Stimulated activated CD8-positive, alpha-beta memory T cell treated with anti-CD3 and anti-CD28 coated beads, Interleukin-12 subunit alpha, Interleukin-12 subunit beta, amount 100 ng/mL, for 1 hour (primary cell): ENCODE measurements around the gene IL1RAPL1.
"Not testable (repeated sequence)": the region's sequence is repeated elsewhere in the genome, so short reads cannot be mapped to it uniquely, and the experiment has no call there.

ENCODE experiments used
- DNase-seq: peaks from one replicate; pipeline ENCODE4 v3.0.0-alpha.2; 2020; ENCODE audit warnings: low read depth

IL1RAPL1 gene

DNA sequence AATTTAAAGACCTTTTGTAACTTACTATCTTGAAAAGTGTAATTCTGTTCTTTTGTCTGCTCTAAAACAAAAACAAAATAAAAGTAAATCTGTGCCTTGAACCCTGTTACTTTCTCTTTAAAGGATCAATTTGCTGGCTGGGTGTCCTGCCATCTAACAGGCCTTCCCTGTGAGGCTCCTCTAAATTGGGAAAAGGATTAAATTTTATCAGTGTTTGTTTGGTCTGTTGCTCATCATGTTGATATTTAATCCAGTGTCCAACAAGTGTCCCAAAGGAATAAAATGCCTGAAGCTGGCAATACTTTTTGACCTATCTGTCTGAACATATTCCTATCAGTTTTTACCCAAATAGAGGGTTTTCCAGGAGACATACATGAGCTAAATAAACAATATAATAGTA lies 688.7 kb downstream of the IL1RAPL1 start:
- DNase-seq = no peak

DNA sequence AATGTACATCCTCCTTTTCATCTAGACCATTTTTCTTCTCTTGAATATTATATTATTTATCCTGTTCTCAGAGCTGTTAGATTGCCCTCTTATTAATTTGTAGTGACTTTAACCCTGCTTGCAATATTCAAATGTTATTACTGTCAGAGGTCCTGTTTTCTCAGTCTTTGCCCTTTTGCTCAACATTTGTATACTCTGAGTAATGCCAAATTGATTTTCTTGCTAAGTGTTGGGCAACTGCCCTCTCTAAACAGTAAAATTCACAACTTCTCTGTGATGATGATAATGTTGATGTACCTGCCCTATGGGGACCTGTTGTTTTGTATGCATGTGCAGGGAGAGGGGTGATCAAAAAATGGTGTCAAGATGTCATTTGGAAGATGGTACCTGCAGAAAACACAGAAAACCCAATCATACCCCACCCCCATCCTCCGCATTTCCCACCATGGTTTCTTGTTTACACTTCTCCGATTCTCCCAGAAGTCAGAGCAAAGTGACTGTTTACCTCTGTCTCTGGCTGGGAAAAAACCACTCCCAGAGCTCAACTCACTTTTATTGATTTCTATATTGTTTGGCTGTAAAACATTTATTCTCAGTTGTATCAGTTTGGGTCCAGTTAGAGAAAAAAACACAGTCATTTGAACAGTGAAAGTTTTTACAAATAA lies 694.0 kb downstream of the IL1RAPL1 start:
- no peak for DNase-seq

DNA sequence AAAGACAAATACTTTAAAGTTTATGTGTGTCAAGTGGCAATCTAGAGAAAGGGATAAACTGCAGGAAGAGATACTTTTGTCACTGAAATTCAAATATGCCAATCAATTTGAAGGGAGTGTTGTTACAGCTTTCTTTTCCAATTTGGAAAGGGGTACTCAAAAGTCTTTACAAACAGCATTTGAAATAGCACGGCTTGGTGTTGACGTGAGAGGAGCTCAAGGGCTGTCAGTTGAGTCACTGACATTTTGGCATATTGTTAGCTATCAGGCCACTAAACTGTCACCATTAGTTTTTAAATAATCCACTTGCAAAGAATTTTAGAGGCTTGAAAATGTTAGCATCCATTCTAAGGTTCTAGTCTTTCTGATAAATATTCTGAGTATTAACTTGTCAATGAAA lies 698.4 kb downstream of the IL1RAPL1 start:
- no peak for DNase-seq

DNA sequence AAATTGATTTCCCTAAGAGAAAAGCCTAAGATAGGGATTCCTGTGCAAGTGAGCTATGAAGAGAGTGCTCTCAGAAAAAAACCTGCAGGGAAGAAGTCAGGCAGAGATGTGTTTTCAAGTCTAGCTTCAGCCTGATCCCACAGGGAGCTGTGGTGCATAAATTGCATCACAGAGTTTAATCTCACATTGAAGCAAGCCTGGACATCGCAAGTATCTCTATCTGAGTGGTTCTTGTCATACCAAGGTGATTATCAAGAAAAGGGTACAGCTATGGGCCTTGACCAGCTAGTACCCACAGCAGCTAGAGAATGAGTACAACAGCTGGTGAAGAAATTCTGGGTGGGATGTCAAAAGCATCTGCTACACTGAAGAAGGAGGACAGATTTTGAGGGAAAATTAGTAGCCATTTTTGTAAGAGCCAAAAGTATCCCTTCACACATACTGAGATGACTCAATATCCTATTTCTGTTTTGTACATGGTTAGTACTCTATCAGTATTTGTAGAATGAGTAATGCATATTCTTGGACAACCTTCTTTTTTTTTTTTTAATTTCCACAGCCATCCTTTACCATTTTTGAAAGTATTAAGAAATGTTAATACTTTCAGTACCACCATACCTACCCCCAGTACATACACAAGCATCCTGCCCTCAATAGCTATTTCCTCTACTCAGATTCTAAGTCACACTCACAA lies 708.9 kb downstream of the IL1RAPL1 start:
- no peak for DNase-seq

DNA sequence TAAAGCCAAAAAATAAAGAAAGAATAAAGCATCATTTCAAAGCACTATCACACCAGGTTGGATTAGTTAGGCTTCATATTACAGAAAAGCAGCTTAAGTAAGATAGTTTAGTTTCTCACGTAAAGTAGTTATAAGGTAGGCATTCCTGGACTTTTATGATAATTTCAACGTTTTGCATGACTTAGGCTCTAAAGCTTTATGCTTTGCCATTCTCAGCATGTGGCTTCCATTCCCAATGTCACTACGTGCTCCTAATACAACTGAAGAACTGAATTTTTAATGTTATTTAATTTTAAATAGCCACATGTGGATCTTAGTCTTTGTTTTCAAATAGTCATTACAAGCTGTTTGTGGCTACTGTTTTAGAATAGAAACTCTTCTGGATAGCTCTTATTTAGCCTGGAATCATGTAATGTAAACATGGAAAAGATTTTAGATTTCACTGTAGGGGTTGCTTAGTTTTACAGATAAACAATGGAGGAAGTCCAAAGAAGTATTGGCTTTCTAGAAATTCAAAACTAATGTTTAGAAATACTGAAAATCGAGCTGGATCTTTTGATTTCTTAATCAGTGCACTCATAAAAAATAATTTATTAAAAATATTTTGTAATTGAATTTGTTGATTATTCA lies 710.0 kb downstream of the IL1RAPL1 start:
- no peak for DNase-seq

DNA sequence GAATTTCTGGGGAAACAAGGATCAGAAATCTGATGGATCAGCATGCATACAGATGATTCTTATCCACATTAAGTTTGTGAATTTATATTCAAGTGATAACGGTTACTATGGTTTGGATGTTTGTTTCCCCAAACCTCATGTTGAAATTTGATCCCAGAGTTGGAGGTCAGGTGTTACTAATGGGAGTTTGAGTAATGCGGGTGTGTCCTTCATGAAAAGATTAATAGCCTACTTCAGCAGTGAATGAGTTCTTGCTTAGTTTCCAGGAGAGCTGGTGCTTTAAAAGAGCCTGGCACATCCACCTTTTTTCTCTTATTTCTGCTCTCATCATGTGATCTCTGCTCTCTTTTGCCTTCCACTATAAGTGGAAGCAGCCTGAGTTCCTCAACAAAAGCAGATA lies 712.4 kb downstream of the IL1RAPL1 start:
- DNase-seq = no peak

DNA sequence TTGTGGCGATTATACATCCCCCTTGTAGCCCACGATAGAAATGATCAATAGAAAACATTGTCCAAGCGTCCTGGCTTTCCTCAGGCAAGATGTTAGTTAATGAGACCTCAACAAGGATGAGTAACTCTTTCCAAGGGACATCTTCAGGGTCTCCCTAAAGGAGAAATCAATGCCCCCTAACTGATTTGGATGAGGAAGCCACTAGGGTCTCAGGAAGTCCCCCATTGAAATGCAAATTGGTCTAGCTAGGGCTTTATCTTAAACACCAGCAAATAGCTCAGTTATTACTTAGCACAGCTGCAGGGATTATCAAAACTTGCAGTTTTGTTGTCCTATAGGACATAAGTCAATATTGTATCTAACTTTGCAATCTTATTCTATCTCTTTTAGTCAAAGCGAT lies 721.5 kb downstream of the IL1RAPL1 start:
- DNase-seq = no peak

DNA sequence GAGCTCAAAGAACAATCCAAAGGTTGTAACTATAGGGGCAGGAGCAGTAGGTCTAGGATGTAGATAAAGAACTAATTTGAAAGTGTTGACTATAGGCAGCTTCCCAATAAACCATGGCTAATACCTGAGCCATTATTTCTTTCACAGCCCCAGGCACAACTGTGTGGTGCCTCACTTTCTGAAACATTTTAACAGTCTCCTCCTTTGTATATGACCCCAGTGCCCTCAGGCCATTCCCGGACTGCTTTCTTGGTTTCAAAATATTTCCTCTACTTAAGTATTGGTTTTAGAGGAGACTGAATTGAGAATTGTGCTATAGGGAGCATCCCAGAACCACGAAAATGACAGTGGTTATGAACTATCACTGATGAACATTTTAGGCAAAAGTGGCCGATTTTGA lies 728.7 kb downstream of the IL1RAPL1 start:
- DNase-seq = no peak

DNA sequence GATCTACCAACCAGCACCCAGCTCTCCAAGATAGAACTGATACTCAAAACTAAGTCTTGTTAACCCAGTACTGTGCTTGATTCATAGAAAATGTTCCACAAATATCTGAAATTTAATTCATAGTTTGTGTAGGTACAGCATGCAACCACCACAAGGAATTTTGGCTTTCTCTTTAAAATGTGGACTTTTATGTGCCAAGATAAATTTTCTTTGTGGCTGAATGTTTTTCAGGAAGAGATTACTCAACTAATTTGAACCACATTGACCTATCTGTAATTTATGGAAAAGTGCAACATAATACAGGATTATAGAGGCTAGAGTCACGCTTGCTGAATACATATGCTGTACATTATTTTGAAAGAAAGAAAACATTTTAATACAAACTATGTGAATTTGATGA lies 730.8 kb downstream of the IL1RAPL1 start:
- DNase-seq = no peak

DNA sequence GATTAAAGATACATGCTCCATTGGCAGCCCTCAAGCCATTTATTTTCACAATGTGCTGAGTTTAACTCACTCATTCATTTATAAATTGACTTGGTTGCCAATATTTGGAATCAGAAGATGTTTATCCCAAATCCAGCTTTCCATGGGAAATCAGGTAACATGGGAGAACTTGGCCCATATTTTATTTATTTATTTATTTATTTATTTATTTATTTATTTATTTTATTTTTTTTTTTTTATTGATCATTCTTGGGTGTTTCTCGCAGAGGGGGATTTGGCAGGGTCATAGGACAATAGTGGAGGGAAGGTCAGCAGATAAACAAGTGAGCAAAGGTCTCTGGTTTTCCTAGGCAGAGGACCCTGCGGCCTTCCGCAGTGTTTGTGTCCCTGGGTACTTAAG lies 745.2 kb downstream of the IL1RAPL1 start:
- DNase-seq = not testable (repeated sequence)

DNA sequence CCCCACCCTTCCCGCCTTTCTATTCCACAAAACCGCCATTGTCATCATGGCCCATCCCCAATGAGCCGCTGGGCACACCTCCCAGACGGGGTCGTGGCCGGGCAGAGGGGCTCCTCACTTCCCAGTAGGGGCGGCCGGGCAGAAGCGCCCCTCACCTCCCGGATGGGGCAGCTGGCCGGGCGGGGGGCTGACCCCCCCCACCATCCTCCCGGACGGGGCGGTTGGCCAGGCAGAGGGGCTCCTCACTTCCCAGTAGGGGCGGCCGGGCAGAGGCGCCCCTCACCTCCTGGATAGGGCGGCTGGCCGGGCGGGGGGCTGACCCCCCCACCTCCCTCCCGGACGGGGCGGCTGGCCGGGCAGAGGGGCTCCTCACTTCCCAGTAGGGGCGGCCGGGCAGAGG lies 745.8 kb downstream of the IL1RAPL1 start:
- not testable (repeated sequence) for DNase-seq

DNA sequence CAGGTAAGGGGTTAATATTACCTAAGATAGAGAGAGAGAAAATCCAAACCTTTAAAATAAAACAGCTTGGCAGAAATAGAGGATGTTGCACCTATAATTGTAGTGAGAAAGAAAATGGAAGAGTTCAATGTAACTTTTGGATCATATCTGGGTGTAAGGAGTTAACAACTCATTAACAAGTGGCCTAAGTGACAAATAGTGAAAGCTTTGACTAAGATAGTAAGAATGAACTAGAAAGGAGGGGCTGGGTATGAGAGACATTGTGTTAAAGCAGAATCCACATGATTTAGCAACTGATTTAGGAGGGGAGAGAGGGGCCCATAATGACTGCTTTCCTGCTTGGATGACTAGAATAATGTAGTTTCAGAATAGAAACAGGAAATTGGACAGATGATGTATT lies 761.0 kb downstream of the IL1RAPL1 start:
- no peak for DNase-seq

DNA sequence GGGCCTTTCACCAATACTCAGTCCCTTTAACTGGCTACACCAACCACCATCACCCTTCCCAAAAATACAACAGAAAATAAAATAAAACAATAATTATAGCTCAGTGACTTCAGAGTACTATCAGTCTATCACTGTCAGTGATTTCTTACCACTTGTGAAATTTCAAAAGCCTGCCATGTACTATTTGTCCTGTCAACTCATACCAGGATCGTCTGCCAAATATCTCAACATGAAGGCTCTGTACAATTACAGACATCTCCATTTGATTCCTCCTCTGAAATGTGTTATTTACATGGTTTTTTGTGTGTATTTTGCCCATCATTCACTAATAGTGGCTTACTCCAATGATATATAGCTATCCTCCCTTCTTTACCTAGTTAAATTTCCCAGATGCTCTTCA lies 772.0 kb downstream of the IL1RAPL1 start:
- DNase-seq = no peak

DNA sequence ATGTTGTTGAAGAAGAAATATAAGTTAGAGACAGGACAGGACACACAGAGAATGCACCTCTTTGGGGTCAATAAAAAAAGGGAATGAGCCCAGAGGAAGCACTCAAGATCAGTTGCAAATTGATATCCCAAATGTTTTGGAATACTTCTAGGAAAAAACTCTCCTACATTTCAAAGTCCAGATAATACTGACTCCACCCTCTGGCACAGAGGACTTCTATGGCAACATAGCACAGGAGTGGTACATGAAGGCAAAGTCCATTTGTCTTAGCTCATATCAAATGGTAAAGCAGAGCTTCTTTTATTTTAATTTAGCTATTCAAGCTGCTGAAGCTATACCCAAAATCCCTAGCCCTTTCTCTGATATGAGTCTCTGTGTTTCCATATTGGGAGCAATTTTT lies 787.5 kb downstream of the IL1RAPL1 start:
- DNase-seq = not testable (repeated sequence)

DNA sequence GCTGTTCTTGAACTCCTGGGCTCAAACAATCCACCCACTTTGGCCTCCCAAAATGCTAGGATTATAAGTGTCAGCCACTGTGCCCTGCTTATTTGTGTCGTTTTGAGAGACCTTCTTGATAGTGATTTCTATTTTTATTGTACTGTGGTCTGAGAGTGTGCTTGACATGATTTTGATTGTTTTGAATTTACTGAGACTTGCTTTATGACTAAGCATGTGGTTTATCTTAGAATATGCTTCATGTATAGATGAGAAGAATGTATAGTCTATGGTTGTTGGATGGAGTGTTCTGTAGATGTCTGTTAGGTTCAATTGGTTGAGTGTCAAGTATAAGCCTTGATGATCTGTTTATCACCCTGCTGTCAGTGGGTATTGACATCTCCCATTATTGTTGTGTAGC lies 789.3 kb downstream of the IL1RAPL1 start:
- DNase-seq = no peak

DNA sequence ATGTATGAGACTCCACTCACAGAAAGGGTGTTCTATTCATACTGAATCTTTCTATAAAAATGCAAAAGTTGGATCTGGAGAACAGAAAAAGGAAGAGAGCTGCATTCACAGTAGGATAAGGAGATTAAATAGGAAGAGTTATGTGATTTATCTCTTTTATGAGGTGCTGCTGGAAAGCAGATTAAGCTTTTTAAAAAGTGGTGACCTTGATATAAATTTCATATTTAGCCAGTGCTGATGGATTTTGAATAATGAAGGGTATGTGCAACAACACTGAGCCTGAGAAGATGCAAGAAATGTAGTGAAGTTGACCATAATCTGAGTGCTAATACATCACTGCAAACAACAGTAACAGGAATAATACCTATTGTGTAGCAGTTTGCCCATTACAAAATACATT lies 795.6 kb downstream of the IL1RAPL1 start:
- DNase-seq = no peak

DNA sequence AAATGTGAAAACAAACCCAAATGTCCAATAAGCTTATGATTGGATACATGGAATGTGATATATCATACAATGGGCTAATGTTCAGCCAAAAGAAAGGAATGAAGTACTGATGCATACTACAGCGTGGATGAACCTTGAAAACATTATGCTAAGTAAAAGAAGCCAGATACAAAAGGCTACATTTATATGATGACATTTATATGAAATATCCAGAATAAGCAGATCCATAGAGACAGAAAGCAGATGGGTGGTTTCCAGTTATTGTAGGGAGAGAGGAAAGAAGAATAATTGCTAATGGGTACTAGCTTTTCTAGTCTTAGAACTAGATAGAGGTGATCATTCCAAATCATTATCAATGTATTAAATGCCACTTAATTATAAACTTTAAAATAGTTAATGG lies 801.3 kb downstream of the IL1RAPL1 start:
- no peak for DNase-seq

DNA sequence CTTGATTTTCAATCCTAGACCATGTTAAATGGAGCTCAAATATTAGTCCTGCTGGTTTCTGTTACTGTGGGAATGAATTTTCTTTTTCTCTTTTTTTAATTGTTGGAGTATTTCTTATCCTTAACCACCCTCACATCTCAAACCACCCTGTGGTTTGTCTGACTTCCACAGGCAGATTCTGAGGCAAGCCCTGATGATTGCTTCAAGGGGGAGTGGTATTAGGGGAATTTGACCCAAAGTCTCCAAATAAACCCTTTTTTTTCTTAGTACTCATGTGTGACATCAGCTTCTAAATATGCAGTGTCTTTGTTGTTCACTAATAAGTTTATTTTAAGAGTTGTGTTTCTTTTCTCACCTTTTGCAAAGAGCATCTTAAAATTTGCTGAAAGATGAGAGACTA lies 810.3 kb downstream of the IL1RAPL1 start:
- DNase-seq = no peak

DNA sequence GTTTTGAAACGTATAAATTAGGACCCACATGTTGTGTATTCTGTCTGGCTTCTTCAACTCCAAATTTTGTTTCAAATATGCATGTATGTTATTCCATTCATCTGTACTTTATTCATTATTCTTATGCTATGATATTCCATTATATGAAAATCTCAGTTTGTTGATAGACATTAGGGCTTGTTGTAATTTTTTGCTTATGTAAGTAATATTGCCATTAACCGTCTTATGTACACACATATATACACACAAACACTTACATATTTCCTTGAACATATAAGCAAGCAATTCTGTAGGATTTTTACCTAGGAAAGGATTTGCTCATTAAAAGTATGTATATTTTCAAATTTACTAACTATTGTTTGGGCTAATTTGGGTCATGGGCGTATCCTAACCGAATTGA lies 820.1 kb downstream of the IL1RAPL1 start:
- DNase-seq = no peak

DNA sequence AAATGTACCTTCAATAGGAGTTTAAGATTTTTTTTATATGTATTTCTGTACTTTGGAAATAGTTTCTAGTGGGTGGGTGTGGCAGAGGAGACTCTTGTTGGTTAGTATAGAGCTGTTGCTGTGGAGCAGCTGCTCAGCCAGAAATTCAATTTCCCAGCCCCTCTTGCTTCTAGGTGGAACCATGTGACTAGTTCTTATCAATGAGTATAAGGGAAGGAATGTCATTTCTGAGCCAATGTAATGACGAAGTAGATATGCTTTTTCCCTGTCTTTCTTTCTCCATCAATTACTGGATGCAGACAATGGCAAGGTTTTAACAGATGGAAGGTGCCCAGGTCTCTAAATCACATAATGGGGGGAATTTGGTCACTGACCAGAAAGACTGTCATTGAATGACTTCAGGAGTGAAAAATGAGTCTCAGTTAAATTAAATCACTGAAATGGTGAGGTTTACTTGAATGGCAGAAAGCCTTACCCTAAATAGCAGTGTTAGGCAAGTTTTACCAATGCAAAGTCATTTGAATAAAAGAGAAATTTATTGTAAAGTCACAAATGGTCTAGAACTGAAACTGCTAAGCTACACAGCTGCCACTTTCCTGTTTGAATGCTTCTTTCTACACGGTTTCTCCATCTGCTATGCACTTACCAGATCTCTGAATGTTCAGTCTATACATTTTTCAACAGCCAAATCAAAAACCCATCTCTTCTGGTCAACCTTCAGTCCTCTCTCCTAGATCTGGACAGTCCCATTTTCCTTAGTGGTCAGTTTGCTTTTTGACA lies 832.7 kb downstream of the IL1RAPL1 start:
- DNase-seq = no peak

DNA sequence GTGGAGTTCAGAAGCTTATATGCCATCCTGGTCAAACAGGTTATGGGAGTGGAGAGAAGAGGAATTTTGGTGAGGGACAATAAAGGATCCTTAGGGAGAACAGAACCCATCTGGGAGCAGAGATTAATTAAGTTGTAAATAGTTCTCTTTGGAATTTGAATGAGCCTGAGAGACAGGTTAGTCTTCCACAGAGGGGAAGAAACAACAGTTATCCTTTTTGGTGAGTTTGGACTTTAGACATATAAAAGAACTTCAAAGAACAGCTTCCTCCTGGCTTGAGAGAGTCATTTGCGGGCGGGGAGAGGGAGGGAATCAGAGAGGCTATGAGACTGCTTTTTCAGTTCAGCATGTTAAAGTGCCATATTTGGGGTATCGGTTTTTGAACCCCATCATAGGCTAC lies 834.8 kb downstream of the IL1RAPL1 start:
- no peak for DNase-seq

DNA sequence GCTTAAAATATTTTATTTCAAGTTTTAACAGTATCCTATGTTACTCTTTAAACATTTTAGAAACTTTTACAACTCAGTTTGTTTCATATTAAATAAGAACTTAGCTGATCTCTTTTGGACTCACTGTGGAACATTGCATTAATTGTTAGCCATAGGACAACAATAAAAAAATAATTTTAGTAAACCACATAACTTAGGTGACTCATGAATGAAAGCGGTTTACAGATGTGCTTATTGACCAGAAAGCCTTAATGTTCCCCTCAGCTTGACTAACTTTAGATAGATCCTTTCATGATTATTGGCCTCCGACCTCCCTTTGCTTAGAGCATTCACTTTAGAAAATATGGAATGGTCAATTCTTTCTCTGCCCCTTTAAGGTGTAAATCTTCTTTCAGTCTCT lies 844.6 kb downstream of the IL1RAPL1 start:
- DNase-seq = no peak

DNA sequence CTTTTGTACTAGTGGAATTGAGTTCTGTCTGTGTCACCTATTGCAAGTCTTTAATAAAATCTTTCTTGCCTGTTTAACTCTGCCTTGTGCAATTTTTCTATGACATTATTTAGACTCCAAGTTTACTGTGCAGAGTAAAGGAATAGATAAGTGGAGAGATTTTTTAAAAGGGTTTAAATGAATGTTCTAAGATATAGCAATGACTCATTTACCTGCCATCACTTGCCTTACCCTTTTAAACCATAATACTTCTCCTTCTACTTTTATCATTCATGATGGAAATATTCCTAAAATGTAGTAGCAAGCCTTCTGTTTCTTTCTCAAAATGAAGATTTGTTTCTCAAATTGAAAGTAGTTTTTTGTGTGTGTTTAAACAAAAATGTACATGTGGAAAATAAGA lies 845.3 kb downstream of the IL1RAPL1 start:
- no peak for DNase-seq
